HG03159 (cell line): ENCODE measurements around the gene KANK4.

Experiments used
- ATAC-seq: cut with Tn5 transposase; IDR thresholded peaks from one replicate; pipeline ENCODE4 v1.9.1; 2021; ENCODE audit warnings: mild to moderate bottlenecking, moderate library complexity; ENCODE audit not compliant: unreplicated experiment

Gene KANK4

GRCh38 chr1:62337706-62338631, 18.7 kb upstream of the KANK4 start:
- ATAC-seq, result no peak

GRCh38 chr1:62336995-62337705, 17.9 kb upstream of the KANK4 start:
- no peak for ATAC-seq

DNA sequence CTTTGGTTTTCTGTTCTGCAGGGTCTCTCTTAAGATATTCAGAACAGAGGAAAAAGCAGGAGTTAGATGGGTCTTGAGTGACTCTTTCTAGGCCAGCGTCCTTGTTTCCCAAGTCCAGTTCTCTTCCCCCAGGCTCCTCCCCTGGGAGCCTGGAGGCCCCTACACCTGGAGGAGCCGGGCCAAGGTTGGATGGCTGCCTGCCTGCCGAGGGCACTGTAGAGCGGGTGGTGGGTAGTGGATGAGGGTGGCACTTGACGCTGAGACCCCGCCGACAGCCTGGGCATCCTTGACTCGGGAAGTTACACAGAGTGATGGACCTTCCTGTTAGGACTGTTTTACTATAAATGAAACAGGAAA, 17.4 kb upstream of the KANK4 start:
- no peak for ATAC-seq

DNA sequence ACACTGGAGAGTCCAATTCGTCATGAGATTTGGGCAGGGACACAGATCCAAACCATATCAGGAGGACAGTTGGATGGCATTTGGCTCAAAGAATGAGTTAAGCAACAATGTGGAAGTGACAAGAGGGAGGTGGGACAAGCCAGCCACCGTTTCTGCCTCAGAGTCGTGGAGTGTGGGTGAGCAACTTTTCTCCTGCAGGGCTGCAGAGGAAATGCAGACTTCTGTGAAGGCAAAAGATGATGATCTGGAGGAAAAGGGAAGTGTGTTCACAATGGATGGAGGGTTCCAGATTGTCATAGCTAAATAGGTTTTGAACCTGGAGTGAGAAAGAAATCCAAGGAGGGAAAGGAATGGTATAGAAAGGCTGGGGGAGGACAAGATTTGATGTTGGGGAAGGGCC, 16.4 kb upstream of the KANK4 start:
- no peak for ATAC-seq

DNA sequence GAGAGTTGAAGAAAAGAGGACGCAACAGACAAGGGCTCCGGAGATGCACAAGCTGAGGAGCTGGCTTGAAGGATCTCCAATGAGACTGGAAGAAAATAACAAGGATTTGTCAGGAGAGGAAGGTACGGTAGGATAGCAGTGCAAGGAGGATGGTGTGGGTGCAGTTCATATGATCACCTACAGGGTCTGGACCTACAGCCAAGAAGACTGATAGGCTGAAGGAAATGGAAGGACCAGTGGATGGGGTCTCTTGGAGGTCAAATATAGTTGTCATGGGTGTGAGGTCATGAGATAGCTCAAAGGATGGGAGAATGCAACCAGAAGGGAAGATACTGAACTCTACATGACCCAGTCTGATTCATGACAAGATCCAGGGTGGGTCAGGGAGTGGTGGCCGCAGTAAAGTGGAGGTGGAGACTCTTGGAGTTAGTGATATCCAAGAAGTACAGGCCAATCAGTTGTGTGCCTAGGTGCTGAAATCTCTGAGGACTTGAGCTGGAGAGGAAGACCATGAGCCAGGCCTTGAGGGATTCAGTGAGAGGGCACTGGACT, 15.3 kb upstream of the KANK4 start:
- no peak for ATAC-seq

DNA sequence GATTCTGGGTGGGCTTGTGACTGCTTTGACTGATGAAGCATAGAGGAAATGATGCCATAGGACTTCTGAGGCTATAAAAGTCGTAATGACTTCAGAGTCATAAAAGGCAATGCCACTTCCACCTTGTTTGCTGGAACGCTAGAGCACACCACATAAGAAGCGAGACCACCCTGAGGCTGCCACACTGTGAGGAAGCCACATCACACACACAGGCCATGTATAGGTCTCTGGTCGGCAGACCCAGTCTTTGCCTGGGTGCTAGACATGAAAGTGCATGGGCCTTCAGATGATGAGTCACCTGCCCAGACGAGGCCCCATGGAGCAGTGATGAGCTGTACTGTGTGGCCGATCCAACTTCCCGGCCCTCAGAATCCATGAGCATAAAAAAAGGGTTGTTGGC, 14.2 kb upstream of the KANK4 start:
- ATAC-seq, result no peak

DNA sequence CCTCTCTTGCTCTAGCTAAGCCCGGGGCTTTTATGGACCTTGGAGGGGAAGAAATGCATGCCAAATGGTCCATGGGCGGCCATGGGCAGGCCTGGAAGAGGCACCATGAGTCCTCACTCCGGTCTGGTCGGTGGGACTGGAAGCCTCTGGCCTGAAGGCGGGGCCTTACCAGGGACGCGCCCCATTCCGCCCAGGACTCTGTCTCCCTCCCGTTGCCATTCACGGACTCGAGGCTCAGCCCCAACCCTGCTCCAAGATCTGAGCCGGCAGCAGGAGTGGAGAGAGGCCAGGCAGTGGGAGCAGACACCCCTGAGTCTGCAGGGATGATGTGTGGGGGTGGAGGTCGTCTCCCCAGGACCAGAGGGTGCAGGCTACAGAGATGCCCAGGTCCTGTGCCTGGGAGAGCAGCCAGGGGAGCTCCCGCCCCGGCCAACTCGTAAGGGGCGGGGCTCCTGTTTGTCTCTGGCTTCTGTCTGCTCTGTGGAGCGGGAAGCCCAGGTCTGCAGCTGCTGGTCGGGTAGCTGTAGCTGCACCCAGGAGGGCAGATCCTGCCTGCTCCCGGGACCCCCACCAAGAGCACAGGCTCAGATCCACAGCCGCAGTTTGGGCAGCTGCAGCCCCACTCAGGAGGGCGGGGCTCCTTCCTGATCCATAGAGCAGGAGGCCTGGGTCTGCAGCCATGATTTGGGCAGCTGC, 8.3 kb upstream of the KANK4 start:
- ATAC-seq, result no peak

- ATAC-seq, result no peak
These were observed 6.4 kb upstream of the KANK4 start for GRCh38 chr1:62325681-62326080.

- ATAC-seq, result no peak
These were observed 5.8 kb upstream of the KANK4 start for GRCh38 chr1:62325081-62325480.

GRCh38 chr1:62321446-62321845, 2.2 kb upstream of the KANK4 start:
- no peak for ATAC-seq

- ATAC-seq, result no peak
These were observed 896 bp downstream of the KANK4 start for GRCh38 chr1:62318320-62318755.

DNA sequence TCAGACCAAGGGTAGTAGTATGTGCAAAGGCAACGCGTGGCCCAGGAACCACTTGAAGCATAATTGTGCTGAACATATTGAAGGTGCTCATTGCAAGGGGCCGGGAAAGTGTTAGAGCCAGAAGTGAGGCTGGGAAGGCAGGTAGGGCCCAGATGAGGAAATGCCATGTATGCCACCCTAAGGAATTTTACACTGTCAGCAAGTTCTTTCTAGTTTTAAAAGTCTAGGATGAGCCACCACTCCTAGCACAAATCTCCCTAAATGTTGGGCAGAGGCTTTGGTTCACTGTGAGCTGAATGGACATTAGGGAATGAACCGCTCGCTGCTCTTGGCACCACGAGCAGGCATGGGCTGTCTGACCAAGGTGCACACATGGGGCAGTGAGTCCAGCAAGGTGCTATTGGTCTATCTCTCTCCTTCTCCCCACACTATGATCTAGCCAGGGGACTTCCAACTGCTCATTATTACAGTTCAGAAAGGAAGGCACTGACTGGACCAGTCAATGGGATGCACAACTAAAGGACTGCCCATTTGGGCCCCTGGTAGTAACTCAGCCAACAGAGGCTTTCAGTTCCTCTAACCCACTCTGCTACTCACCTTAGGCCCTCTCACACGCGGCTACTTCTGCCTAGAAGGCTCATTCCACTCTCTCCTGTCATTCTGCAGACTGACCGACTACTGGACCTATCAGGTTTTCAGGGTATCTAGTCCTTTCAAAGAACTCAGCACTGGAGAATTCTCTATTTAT, 2.0 kb downstream of the KANK4 start:
- ATAC-seq, result no peak

DNA sequence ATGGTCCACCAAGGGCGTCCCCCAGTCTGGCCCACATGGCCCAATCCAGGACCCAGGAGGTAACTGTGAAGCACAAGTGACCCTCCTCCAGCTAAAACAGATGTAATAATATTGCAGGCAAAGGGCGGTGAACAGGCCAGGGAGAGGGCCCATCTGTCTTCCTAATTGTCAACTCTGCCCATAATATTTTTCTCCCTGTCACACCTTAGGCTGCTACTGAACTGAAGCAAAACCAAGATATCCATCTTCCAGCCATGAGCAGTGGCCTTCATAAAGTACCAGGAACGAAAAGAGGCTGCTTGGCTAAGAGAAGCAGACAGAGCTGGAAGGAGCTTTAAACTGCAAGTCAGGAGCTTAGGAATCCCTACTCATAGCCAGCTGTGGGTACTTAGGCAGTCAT, 3.1 kb downstream of the KANK4 start:
- ATAC-seq, result no peak

DNA sequence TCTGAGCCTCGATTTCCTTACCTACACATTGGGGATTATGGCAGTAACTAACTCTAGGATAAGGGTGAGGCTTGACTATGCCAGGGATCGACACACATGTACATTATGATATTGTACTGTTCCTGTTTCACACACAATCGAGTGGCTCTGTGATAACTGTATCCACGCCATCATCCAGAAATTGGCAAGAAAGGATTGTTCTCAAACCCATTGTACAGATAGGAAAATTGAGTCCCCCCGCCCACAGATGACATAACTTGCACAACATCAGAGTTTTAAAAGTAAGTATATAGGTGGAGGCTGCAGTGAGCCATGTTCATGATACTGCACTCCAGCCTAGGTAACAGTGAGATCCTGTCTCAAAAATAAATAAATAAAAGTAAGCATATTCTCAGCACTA, 3.8 kb downstream of the KANK4 start:
- no peak for ATAC-seq

- ATAC-seq, result no peak
These were observed 4.5 kb downstream of the KANK4 start for GRCh38 chr1:62314454-62315350.

DNA sequence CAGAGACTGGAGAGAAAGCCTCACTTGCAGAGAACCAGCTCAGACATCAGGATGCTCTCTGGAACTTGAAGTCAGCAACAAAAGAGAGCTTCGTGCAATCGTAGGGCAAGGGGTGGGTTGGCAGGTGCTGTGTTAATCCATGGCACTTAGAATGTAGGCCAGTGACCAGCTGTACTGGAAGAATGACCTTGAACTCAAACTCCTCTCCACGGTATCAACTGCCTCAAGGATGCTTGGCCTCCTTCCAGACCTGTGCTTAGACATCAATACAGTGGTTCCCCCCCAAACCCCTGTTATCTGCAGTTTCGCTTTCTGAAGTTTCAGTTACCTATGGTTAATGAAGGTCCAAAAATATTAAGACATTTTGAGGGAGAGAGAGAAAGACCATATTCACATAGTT, 6.5 kb downstream of the KANK4 start:
- no peak for ATAC-seq

- ATAC-seq, result no peak
These were observed 7.7 kb downstream of the KANK4 start for GRCh38 chr1:62311473-62311943.

DNA sequence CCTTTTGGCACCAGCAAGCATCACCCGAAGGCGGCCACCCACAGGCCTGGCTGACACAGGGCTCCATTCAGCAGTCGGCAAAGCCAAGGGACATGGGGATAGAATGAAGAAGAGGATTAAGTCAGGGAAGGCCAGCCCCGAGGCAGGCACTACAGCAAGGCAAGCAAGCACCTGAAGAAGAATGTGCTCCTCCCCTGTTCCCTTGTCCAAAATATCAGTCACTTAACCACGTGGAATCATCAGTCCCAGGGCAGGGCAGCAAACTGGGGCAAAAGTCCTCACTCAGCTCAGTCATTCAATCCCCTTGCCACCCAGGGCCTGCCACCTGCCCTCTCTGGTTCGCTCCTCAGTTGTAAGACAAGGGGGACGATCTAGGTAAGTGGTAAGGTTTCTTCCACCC, 9.3 kb downstream of the KANK4 start:
- no peak for ATAC-seq

- no peak for ATAC-seq
These were observed 10.6 kb downstream of the KANK4 start for GRCh38 chr1:62308606-62309005.
